Measurements from ENCODE around the gene CLBA1.

DNA sequence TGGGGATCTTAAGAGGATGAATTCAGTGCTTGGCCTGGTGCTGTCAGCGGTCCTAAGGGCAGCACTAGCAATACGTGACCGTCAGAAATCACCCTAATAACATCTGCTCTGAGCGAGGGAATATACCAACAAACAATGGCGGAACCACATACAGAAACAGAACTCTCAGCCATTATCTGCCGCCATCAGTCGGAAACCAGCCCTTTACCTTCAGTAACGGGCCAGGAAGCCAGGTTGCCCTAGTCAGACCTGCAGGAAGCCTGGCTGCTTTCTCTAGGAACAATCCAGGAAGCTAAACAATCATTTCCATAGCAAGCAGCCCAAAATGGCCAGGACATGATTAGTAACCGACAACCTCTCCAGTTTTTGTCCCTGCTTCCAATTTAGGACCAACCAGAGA lies 29.7 kb downstream of the CLBA1 start:
- TF ChIP-seq CTBP1 (IDR thresholded peaks at IDR 0.05; ENCODE audit: borderline replicate concordance): no peak
- no peak for TF ChIP-seq ELF4 (IDR thresholded peaks at IDR 0.05)
